KMS-11 (cell line): ENCODE data around the gene URM1.

Experiments
- H2AFZ ChIP-seq: fragments of 200-600 bp; sonication (generic); 2 replicates; pipeline ENCODE4 v1.6.1; 2016; ENCODE audit warnings: antibody characterized with exemption, mixed run types, low read depth
- H3K27ac ChIP-seq: fragments of 200-600 bp; sonication (generic); 2 replicates; pipeline ENCODE4 v1.6.1; 2016; ENCODE audit warnings: mild to moderate bottlenecking, mixed run types
- H3K27me3 ChIP-seq: fragments of 200-600 bp; sonication (generic); 2 replicates; pipeline ENCODE4 v1.6.1; 2017; ENCODE audit warnings: mild to moderate bottlenecking, low read depth, mixed run types, moderate library complexity; ENCODE audit not compliant: insufficient read depth
- H3K36me3 ChIP-seq: fragments of 200-600 bp; sonication (generic); 2 replicates; pipeline ENCODE4 v1.6.1; 2017; ENCODE audit warnings: mild to moderate bottlenecking, mixed run types; ENCODE audit not compliant: insufficient read depth
- H3K4me1 ChIP-seq: fragments of 200-600 bp; sonication (generic); 2 replicates; pipeline ENCODE4 v1.6.1; 2016; ENCODE audit warnings: mild to moderate bottlenecking, low read depth, mixed run types; ENCODE audit not compliant: poor library complexity, severe bottlenecking
- H3K4me2 ChIP-seq: fragments of 200-600 bp; sonication (generic); 2 replicates; pipeline ENCODE4 v1.7.0; 2016; ENCODE audit warnings: mild to moderate bottlenecking, mixed run types
- H3K4me3 ChIP-seq: fragments of 200-600 bp; sonication (generic); IDR thresholded peaks from 2 replicates; pipeline ENCODE4 v1.6.1; 2017; ENCODE audit warnings: low read depth, low read length, mixed read lengths; ENCODE audit not compliant: insufficient read depth
- H3K79me2 ChIP-seq: fragments of 200-600 bp; sonication (generic); 2 replicates; pipeline ENCODE4 v1.6.1; 2016; ENCODE audit warnings: low read depth, mixed run types; ENCODE audit not compliant: insufficient read depth
- H3K9ac ChIP-seq: fragments of 200-600 bp; sonication (generic); 2 replicates; pipeline ENCODE4 v1.6.1; 2016; ENCODE audit warnings: mild to moderate bottlenecking, mixed run types
- H4K20me1 ChIP-seq: fragments of 200-600 bp; sonication (generic); 2 replicates; pipeline ENCODE4 v1.6.1; 2016; ENCODE audit warnings: mild to moderate bottlenecking, mixed run types; ENCODE audit not compliant: insufficient read depth
- TF ChIP-seq, protein P1 (sequence below): fragments of 200-600 bp; sonication (generic); conservative IDR thresholded peaks from 2 replicates; pipeline ENCODE4 v1.6.1; 2017; ENCODE audit warnings: low read depth, mild to moderate bottlenecking, antibody characterized with exemption, low read length, moderate library complexity, mixed read lengths

Gene URM1

DNA sequence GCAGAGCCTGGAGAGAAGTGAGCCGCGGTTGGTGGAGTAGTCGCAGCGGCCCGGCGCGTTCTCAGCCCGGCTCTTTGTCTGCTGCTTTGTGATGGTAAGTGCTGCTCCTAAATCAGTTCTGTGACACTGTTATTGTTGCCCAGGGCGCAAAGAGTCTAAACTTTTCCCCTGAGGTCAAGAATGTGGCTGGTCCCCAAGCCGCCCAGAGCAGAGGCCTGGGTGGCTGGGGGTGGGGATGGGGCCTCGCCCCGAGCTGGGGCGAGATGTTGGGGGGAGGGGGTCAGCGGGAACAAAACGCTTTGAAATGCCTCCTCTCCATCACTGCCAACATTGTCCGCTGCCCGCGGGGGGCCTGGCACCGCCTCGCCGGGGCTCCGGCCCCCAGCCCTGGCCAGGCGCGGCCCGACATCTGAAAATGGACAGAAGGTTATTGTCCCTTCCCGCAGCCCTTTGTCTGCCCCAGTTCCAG lies 37.8 kb downstream of the URM1 start:
- Histone ChIP-seq H3K4me1 (peaks cover 6% of the 10 kb centered on the region), H3K27me3 (peaks cover 10% of the 10 kb centered on the region; the same call in 1 of the 2 replicates), H3K27ac (no peak overlapping the region), H3K9ac (no peak overlapping the region), H3K36me3 (no peaks in the 10 kb centered on the region), H2AFZ (no peak overlapping the region), H3K4me3 (no peak overlapping the region), H3K79me2 (no peaks in the 10 kb centered on the region), H3K4me2 (no peak overlapping the region), H4K20me1 (no peaks in the 10 kb centered on the region)
- TF ChIP-seq, protein P1, sequence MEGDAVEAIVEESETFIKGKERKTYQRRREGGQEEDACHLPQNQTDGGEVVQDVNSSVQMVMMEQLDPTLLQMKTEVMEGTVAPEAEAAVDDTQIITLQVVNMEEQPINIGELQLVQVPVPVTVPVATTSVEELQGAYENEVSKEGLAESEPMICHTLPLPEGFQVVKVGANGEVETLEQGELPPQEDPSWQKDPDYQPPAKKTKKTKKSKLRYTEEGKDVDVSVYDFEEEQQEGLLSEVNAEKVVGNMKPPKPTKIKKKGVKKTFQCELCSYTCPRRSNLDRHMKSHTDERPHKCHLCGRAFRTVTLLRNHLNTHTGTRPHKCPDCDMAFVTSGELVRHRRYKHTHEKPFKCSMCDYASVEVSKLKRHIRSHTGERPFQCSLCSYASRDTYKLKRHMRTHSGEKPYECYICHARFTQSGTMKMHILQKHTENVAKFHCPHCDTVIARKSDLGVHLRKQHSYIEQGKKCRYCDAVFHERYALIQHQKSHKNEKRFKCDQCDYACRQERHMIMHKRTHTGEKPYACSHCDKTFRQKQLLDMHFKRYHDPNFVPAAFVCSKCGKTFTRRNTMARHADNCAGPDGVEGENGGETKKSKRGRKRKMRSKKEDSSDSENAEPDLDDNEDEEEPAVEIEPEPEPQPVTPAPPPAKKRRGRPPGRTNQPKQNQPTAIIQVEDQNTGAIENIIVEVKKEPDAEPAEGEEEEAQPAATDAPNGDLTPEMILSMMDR, result no peak

DNA sequence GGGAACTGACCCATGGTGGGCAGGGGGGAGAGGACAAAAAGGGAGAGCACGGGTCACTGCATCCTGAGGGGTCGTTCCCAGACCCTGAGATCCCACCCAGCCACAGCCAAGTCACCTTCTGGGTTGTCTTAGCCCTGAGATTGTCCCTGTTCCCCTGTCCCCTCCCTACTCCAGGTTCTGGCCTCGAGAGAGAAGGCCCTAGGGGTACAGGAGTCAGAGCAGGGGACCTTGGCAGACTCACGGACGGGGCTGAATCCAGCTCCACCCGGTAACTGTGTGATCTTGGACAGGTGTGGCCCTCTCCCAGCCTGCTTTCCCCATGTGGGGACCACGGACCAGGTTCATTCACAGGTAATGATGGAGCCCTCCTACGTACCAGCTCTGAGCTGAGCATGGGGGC lies 38.3 kb downstream of the URM1 start:
- Histone ChIP-seq H3K4me2 (no peak overlapping the region), H3K27ac (no peak overlapping the region), H2AFZ (no peak overlapping the region), H3K4me1 (peaks cover 9% of the 10 kb centered on the region), H3K36me3 (no peaks in the 10 kb centered on the region), H3K79me2 (no peaks in the 10 kb centered on the region), H3K27me3 (peaks cover 10% of the 10 kb centered on the region; the same call in 1 of the 2 replicates), H3K9ac (no peak overlapping the region), H3K4me3 (no peak overlapping the region), H4K20me1 (no peaks in the 10 kb centered on the region)
- TF ChIP-seq, protein P1, result no peak

DNA sequence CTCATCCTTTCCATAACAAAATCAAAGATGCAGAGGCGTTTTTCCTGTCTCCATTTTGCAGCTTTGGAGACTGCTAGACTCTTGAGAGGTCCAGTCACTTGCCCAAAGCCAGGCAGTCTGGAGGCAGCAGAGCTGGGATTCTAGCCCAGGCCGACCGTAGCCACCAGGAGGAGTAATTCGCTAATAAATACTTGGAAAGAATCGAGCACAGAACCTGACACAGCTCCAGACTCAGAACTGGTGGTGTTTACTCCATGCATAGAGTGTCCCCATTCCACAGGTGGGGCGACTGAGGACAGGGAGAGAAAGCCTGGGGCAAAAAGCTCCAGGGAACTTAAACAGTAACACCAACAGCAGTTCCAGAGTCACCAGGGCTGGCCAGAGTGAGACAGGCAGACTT lies 38.8 kb downstream of the URM1 start:
- no peaks in the 10 kb centered on the region for H3K79me2 ChIP-seq
- no peaks in the 10 kb centered on the region for H4K20me1 ChIP-seq
- no peak overlapping the region for H3K9ac ChIP-seq
- no peak overlapping the region for H3K4me3 ChIP-seq
- H3K27ac ChIP-seq, result no peak overlapping the region
- peaks cover 9% of the 10 kb centered on the region for H3K4me1 ChIP-seq
- no peaks in the 10 kb centered on the region for H3K36me3 ChIP-seq
- H2AFZ ChIP-seq, result no peak overlapping the region
- no peak overlapping the region for H3K4me2 ChIP-seq
- H3K27me3 ChIP-seq, result peaks cover 10% of the 10 kb centered on the region; the same call in 1 of the 2 replicates
- TF ChIP-seq, protein P1, result no peak

DNA sequence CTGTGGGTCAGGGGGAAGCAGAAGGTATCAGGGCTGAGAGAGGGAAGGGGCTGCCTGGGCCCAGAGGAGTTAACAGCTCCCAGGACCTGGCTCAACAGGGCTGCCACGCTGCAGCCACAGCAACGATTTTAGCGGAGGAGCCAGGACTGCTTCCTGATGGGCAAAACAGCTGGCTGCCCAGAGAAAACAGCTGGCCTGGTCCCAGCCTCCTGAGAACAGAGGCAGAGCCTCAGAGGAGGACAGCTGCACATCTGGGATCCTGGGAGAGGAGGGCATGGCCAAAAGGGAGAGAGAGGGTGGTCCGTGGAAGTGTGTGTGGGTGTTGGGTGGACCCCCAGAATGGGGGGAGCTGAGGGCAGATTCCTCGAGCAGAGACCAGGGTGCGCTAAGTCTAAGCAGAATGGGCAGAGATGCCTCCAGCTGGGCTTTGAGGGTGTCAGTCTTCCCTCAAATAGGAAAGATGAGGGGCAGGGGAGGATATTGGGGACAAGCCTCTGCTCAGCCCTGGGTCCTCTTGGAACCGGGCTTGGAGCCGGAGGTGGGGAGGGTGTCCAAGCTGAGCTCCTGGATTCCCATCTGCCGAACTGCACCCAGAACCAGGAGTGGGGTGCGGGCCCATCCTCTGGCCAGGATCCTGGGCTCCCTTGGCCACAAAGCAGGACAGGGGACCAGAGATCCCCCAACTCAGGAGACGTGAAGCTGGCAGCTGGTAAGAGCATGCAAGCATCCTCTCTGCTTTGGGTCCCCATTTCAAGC lies 40.4 kb downstream of the URM1 start:
- Histone ChIP-seq H3K79me2 (no peaks in the 10 kb centered on the region), H4K20me1 (no peaks in the 10 kb centered on the region), H3K4me1 (peaks cover 9% of the 10 kb centered on the region), H2AFZ (no peak overlapping the region), H3K36me3 (no peaks in the 10 kb centered on the region), H3K4me3 (no peak overlapping the region), H3K9ac (no peak overlapping the region), H3K27me3 (peaks cover 10% of the 10 kb centered on the region; the same call in 1 of the 2 replicates), H3K4me2 (no peak overlapping the region), H3K27ac (no peak overlapping the region)
- TF ChIP-seq, protein P1, result no peak
